Measurements from ENCODE around the gene CLSTN2.

The CLSTN2 gene

DNA sequence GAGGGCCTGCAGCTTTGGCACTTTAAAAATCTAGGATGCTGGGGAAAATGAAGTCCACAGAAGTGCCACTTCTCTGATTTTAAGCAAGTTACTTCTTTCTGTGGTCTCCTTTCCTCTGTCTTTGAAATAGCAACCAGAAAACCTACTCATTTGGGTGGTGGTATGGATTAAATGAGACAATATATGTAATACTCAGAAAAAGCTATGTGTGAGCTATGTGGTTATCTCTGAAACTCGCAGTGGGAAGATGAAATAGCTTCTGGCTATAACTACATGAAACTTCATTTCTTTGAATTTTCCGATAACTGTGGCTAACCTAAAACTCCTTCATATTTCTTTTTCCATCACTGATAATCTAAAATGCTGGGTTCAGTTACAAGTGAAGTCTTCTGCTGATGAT, 368.9 kb downstream of the CLSTN2 start:
- in situ Hi-C loops (cut with HindIII; ENCODE audit: low sequenced_read_pairs), result no loop called here
- no peak for DNase-seq (ENCODE audit: low read depth, low spot score)
- TF ChIP-seq, protein P1, sequence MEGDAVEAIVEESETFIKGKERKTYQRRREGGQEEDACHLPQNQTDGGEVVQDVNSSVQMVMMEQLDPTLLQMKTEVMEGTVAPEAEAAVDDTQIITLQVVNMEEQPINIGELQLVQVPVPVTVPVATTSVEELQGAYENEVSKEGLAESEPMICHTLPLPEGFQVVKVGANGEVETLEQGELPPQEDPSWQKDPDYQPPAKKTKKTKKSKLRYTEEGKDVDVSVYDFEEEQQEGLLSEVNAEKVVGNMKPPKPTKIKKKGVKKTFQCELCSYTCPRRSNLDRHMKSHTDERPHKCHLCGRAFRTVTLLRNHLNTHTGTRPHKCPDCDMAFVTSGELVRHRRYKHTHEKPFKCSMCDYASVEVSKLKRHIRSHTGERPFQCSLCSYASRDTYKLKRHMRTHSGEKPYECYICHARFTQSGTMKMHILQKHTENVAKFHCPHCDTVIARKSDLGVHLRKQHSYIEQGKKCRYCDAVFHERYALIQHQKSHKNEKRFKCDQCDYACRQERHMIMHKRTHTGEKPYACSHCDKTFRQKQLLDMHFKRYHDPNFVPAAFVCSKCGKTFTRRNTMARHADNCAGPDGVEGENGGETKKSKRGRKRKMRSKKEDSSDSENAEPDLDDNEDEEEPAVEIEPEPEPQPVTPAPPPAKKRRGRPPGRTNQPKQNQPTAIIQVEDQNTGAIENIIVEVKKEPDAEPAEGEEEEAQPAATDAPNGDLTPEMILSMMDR (IDR thresholded peaks at IDR 0.05; ENCODE audit: low read depth, low read length), result no peak
- H3K4me3 ChIP-seq (ENCODE audit: low read depth, low read length), result no peak overlapping the region

DNA sequence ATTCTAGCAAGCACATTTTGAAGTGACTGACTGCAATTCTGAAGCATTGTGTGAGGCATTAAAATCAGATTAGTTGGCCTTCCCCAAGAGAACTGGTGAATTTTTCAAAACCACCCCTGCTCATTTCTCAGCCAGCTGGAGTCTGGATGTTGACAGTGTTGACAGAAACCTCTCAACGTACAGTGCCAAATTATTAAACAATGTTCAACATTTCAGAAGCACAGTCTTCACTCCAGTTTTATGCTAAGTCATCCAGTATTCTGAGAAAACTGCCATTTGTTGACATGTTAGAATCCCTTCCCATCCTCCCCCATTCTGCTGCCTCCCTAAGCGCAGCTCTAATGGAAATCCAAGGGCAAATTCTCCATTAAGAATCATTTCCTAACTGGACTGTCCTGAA, 373.6 kb downstream of the CLSTN2 start:
- H3K4me3 ChIP-seq (ENCODE audit: low read depth, low read length), result no peak overlapping the region
- DNase-seq (ENCODE audit: low read depth, low spot score), result no peak
- in situ Hi-C loops (cut with HindIII; ENCODE audit: low sequenced_read_pairs), result no loop called here
- TF ChIP-seq, protein P1 (IDR thresholded peaks at IDR 0.05; ENCODE audit: low read depth, low read length), result no peak

DNA sequence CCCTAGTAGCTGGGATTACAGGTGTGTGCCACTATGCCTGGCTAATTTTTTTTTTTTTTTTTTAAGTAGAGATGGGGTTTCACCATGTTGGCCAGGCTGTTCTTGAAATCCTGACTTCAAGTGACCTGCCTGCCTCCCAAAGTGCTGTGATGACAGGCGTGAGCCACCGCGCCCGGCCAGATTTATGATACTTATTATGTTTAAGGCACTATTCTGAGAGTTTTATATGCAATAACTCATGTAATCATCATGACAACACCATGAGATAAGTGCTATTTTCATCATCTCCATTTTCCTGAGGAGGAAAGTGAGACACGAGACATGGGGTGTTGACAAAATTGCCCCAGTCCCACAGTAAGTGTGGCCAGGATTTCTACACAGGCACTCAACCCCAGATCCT, 376.4 kb downstream of the CLSTN2 start:
- TF ChIP-seq, protein P1 (IDR thresholded peaks at IDR 0.05; ENCODE audit: low read depth, low read length), result no peak
- in situ Hi-C loops (cut with HindIII; ENCODE audit: low sequenced_read_pairs), result no loop called here
- no peak for DNase-seq (ENCODE audit: low read depth, low spot score)
- no peak overlapping the region for H3K4me3 ChIP-seq (ENCODE audit: low read depth, low read length)

DNA sequence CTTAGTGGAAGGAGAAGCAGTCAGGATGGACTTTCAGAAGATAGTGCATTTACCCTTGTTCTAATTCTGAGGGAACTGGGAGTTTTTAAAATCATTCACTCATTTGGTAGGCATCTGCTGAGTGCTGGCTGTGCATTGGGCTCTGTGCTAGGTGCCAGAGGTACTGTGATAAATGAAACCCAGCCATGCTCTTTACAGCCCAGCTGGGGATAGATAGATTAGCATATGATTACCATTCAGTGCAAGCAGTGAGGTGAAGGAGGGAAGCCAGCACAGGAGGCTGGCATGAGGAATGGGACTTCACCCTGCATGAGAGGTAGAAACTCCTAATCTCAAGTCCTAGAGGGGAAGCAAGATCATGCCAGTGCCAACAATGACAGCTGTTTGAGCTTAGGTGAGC, 381.0 kb downstream of the CLSTN2 start:
- in situ Hi-C loops (cut with HindIII; ENCODE audit: low sequenced_read_pairs), result no loop called here
- TF ChIP-seq, protein P1 (IDR thresholded peaks at IDR 0.05; ENCODE audit: low read depth, low read length), result no peak
- no peak for DNase-seq (ENCODE audit: low read depth, low spot score)
- H3K4me3 ChIP-seq (ENCODE audit: low read depth, low read length), result no peak overlapping the region

DNA sequence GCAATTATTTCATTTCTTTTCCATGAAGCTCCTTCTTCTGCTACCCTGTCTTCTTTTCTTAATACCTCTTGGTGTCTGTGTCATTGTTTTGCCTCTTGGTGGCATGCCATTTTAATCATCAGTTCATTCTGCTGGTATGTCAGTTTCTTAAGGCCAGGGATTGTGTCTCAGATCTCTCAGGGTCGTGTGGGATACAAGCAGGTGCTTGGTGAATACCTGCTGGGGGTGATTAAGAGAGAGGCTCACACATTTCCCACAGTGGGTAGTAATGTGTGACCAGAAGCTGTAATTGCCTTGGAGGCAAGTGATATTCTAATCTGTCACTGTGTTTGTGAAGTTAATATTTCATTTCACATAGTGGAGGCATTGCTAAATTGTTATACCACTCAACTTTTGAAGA, 381.5 kb downstream of the CLSTN2 start:
- no peak overlapping the region for H3K4me3 ChIP-seq (ENCODE audit: low read depth, low read length)
- in situ Hi-C loops (cut with HindIII; ENCODE audit: low sequenced_read_pairs), result no loop called here
- TF ChIP-seq, protein P1 (IDR thresholded peaks at IDR 0.05; ENCODE audit: low read depth, low read length), result no peak
- DNase-seq (ENCODE audit: low read depth, low spot score), result no peak

DNA sequence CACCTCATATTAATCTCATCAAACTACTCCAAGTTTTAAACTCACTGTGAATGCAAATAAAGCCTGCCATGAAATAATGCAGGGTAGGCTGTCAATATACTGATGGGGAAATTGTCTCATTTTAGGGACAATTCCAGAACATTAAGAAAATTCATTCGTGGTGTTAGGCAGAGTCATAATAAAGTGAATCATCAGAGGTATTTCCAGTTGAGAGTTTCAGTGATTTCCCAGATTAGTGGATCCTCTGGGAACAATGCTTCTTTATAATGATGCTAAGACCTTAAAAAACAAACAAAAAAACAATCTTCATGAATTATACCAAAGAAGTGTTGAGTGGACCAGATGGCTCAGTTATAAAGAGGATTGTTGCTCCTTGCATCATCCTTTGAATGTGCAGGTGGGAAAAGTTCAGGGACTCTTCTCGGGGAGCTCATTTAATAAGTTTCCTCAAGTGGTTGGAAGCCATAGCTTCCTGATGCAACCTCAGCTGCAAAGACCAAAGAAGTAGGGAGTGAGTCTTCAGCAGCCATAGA, 381.9 kb downstream of the CLSTN2 start:
- TF ChIP-seq, protein P1 (IDR thresholded peaks at IDR 0.05; ENCODE audit: low read depth, low read length), result no peak
- no peak overlapping the region for H3K4me3 ChIP-seq (ENCODE audit: low read depth, low read length)
- DNase-seq (ENCODE audit: low read depth, low spot score), result no peak
- in situ Hi-C loops (cut with HindIII; ENCODE audit: low sequenced_read_pairs), result no loop called here

DNA sequence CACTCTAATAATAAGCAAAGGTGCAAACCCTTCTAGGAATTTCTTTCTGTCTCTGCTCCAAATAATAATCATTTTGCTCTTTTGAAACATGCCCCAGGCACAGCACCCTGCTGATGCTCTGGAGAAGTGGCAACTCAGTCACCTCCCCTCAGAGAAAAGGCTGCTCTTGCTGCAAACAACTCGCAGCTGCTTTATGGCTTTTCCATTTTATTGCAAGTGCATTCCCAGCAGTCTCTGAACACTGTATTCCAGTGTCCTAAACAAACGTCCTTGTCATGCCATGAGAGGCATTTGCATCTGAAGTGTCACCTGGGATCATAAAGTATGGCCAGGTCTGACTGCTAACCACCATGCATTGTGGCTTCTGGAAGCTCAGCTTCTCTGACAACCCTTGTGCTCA, 384.8 kb downstream of the CLSTN2 start:
- in situ Hi-C loops (cut with HindIII; ENCODE audit: low sequenced_read_pairs), result no loop called here
- DNase-seq (ENCODE audit: low read depth, low spot score), result no peak
- no peak overlapping the region for H3K4me3 ChIP-seq (ENCODE audit: low read depth, low read length)
- TF ChIP-seq, protein P1 (IDR thresholded peaks at IDR 0.05; ENCODE audit: low read depth, low read length), result no peak

Measured in astrocyte of the spinal cord (primary cell).